ENCODE data around the gene MRPS7.
"Not testable (repeated sequence)": the region's sequence is repeated elsewhere in the genome, so short reads cannot be mapped to it uniquely, and the experiment has no call there.

The MRPS7 gene

GRCh38 chr17:75273977-75274708 is 12.5 kb downstream of the MRPS7 start:
- Mint-ChIP-seq H3K4me3 (peak overlapping the region; percentile 67), H3K27me3 (no peaks in the 10 kb centered on the region), H3K4me1 (ENCODE audit: low read depth) (peaks cover 25% of the 10 kb centered on the region), H3K27ac (peak overlapping the region; percentile 73), H3K36me3 (no peaks in the 10 kb centered on the region), H3K9me3 (ENCODE audit: low read depth) (no peaks in the 10 kb centered on the region)

- peaks cover 12% of the 10 kb centered on the region for H3K4me1 Mint-ChIP-seq (ENCODE audit: low read depth)
- no peak overlapping the region for H3K4me3 Mint-ChIP-seq
- H3K9me3 Mint-ChIP-seq (ENCODE audit: low read depth) = no peaks in the 10 kb centered on the region
- H3K27me3 Mint-ChIP-seq = no peaks in the 10 kb centered on the region
- H3K36me3 Mint-ChIP-seq = no peaks in the 10 kb centered on the region
- H3K27ac Mint-ChIP-seq = no peak overlapping the region
These were observed 16.0 kb downstream of the MRPS7 start for GRCh38 chr17:75277664-75278071.

DNA sequence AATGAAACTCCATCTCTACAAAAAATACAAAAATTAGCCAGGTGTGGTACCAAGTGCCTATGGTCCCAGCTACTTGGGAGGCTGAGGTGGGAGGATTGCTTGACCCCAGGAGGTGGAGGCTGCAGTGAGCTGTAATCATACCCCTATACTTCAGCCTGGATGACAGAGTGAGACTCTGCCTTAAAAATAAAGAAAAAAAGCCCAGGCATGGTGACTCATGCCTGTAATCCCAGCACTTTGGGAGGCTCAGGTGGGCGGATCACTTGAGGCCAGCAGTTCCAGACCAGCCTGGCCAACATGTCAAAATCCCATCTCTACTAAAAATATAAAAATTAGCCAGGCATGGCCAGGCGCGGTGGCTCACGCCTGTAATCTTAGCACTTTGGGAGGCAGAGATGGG is 18.5 kb downstream of the MRPS7 start:
- H3K9me3 Mint-ChIP-seq (ENCODE audit: low read depth); H3K27ac Mint-ChIP-seq; H3K27me3 Mint-ChIP-seq; H3K4me3 Mint-ChIP-seq; H3K36me3 Mint-ChIP-seq; H3K4me1 Mint-ChIP-seq (ENCODE audit: low read depth): not testable (repeated sequence)

GRCh38 chr17:75285123-75285522 is 23.4 kb downstream of the MRPS7 start:
- Mint-ChIP-seq H3K9me3 (ENCODE audit: low read depth) (no peaks in the 10 kb centered on the region), H3K27ac (no peak overlapping the region), H3K4me3 (no peak overlapping the region), H3K27me3 (no peaks in the 10 kb centered on the region), H3K36me3 (peaks cover 5% of the 10 kb centered on the region), H3K4me1 (ENCODE audit: low read depth) (peaks cover 14% of the 10 kb centered on the region)

GRCh38 chr17:75287221-75287620 is 25.5 kb downstream of the MRPS7 start:
- H3K4me3 Mint-ChIP-seq = peak overlapping the region; percentile 98
- H3K27ac Mint-ChIP-seq = peak overlapping the region; percentile 72
- no peaks in the 10 kb centered on the region for H3K27me3 Mint-ChIP-seq

DNA sequence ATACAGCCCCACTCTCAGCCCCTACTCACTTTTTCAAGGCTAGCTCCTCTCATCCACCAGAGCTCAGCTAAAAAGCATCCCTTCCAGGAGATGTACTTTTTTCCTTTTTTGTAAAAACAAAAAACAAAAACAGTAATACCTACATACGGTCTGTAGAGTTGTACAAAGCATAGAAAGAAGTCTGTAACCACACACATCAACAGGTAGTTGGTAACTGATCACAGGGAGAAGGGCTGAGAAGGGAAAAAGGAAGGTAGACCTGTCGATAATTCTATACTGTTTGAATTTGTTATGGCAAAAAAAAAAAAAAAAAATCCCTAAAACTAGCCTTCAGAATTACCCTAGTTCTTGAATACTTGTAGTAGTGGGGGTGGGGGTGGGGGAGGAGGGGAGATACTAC is 26.7 kb downstream of the MRPS7 start:
- Mint-ChIP-seq H3K4me3 (peak overlapping the region; percentile 98), H3K9me3 (ENCODE audit: low read depth) (no peaks in the 10 kb centered on the region), H3K27ac (peak overlapping the region; percentile 100), H3K4me1 (ENCODE audit: low read depth) (peaks cover 18% of the 10 kb centered on the region), H3K36me3 (peaks cover 5% of the 10 kb centered on the region), H3K27me3 (no peaks in the 10 kb centered on the region)

More at GRCh38 chr17:75287221-75287620, 25.5 kb downstream of the MRPS7 start:
- no peaks in the 10 kb centered on the region for H3K9me3 Mint-ChIP-seq (ENCODE audit: low read depth)
- peaks cover 5% of the 10 kb centered on the region for H3K36me3 Mint-ChIP-seq
- H3K4me1 Mint-ChIP-seq (ENCODE audit: low read depth) = peaks cover 18% of the 10 kb centered on the region

GRCh38 chr17:75288770-75289114 is 27.1 kb downstream of the MRPS7 start:
- no peaks in the 10 kb centered on the region for H3K27me3 Mint-ChIP-seq
- H3K9me3 Mint-ChIP-seq (ENCODE audit: low read depth) = no peaks in the 10 kb centered on the region
- peaks cover 5% of the 10 kb centered on the region for H3K36me3 Mint-ChIP-seq
- H3K4me1 Mint-ChIP-seq (ENCODE audit: low read depth) = peaks cover 18% of the 10 kb centered on the region
- peak overlapping the region; percentile 100 for H3K27ac Mint-ChIP-seq
- H3K4me3 Mint-ChIP-seq = peak overlapping the region; percentile 98

GRCh38 chr17:75289115-75289831 is 27.6 kb downstream of the MRPS7 start, which contains the start of gene SLC25A19:
Gene SLC25A19 (minus strand): TSS chr17:75289433. CDS start chr17:75286764, 2,669 bp downstream.
- no peaks in the 10 kb centered on the region for H3K27me3 Mint-ChIP-seq
- H3K4me1 Mint-ChIP-seq (ENCODE audit: low read depth) = peaks cover 18% of the 10 kb centered on the region
- peaks cover 5% of the 10 kb centered on the region for H3K36me3 Mint-ChIP-seq
- H3K27ac Mint-ChIP-seq = peak within 1 kb of the TSS; percentile 100
- no peaks in the 10 kb centered on the region for H3K9me3 Mint-ChIP-seq (ENCODE audit: low read depth)
- peak within 1 kb of the TSS; percentile 98 for H3K4me3 Mint-ChIP-seq

DNA sequence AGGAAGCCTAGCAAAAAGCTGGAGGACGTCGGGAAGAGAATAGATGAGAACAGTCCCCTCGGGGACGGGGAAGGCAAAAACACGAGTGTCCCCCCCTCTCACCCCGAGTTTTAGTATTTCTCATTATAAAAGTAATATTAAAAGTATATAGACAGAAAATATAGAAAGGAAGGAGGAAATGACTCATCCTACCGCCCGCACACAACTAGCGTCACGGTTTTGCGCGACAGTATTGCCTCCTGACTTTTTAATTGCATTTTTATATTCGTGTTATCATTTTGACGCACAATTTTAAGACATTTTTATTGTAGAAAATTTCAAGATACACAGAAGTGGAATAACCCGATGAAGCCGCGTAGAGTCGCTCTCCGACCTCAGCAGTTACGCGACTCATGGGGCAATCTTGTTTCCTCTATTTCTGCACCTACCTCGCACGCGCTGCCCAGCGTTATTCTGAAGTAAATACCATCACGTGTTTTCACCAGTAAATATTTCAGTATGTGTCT is 28.2 kb downstream of the MRPS7 start:
- H3K4me1 Mint-ChIP-seq (ENCODE audit: low read depth) = peaks cover 17% of the 10 kb centered on the region
- H3K27me3 Mint-ChIP-seq = no peaks in the 10 kb centered on the region
- H3K9me3 Mint-ChIP-seq (ENCODE audit: low read depth) = no peaks in the 10 kb centered on the region
- peak overlapping the region; percentile 98 for H3K4me3 Mint-ChIP-seq
- H3K36me3 Mint-ChIP-seq = peaks cover 5% of the 10 kb centered on the region
- peak overlapping the region; percentile 100 for H3K27ac Mint-ChIP-seq

DNA sequence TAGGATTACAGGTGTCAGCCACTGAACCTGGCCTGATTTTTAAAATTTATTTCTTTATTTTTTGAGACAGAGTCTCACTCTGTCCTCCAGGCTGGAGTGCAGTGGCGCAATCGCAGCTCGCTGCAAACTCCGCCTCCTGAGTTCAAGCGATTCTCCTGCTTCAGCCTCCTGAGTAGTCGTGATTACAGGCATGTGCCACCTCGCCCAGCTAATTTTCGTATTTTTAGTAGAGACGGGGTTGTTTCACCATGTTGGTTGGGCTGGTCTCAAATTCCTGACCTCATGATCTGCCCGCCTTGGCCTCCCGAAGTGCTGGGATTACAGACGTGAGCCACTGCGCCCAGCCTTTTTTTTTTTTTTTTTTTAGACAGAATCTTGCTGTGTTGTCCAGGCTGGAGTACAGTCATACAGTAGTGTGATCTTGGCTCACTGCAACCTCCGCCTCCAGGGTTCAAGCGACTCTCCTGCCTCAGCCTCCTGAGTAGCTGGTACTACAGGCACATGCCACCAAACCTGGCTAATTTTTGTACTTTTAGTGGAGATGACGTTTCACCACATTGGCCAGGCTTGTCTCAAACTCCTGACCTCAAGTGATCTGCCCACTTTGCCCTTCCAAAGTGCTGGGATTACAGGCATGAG is 31.2 kb downstream of the MRPS7 start:
- not testable (repeated sequence) for H3K27me3 Mint-ChIP-seq; H3K4me3 Mint-ChIP-seq; H3K36me3 Mint-ChIP-seq; H3K9me3 Mint-ChIP-seq (ENCODE audit: low read depth); H3K27ac Mint-ChIP-seq
- H3K4me1 Mint-ChIP-seq (ENCODE audit: low read depth) = peaks cover 20% of the 10 kb centered on the region

DNA sequence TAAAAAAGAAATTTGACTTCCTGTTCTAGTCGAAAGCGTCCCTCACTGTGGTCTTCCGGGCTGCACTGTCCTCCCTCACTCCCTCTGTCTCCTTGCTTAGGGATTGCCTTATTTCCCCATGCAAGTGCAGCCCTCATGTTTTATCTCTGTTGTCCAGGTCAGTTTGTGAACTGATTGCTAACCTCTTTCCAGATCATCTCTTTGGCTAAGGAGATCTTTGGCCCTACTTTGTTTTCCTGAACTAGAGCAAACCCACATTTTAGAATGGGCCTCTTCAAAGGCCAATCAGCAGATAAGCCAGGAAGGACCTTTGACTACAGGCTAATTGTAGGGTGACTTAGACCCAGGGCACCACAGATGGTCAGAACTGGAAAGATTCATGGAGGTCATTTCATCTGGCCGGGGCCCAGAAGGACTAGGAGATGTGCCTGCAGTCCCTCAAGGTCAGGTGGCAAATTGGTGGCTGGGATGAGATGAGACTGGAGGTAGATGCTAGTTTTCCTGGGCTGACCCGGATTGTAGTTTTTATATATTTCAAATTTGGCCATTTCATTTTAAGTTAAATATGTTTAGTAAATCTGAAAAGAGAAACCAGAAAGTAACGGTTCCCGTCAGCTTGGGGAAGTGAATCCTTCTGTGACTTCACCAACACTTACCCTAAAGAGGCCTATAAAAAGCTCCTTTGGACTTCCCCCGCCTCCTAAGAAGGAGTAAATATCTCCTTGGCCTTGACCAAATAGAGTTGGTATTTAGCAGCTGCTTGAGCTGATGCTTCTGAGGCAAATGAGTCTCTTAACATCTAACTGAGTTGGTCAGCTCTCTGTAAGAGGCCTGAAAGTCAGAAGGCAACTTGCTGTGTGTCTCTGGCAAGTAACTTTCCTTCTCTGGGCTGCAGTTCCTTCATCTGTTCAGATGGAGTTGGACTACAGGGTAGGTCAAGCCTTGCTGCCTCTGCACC is 33.8 kb downstream of the MRPS7 start:
- Mint-ChIP-seq H3K27ac (peak overlapping the region; percentile 41), H3K4me3 (peak overlapping the region; percentile 3), H3K9me3 (ENCODE audit: low read depth) (no peaks in the 10 kb centered on the region), H3K36me3 (no peaks in the 10 kb centered on the region), H3K4me1 (ENCODE audit: low read depth) (peaks cover 11% of the 10 kb centered on the region), H3K27me3 (no peaks in the 10 kb centered on the region)

DNA sequence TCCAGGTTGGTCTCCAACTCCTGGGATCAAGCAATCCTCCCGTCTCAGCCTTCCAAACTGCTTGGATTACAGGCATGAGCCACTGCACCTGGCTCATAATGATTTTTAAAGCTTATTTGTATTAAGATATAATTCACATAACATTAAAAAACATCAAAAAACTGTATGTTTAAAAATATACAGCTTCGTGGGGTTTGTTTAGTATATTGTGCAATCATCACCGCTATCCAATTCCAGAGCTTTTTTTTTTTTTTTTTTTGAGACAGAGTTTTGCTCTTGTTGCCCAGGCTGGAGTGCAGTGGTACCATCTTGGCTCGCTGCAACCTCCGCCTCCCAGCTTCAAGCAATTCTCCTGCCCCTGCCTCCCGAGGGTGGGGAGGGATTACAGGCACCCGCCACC is 38.6 kb downstream of the MRPS7 start:
- Mint-ChIP-seq H3K4me3 (no peak overlapping the region), H3K27ac (no peak overlapping the region), H3K4me1 (ENCODE audit: low read depth) (peaks cover 6% of the 10 kb centered on the region), H3K27me3 (no peaks in the 10 kb centered on the region), H3K9me3 (ENCODE audit: low read depth) (no peaks in the 10 kb centered on the region), H3K36me3 (no peaks in the 10 kb centered on the region)

DNA sequence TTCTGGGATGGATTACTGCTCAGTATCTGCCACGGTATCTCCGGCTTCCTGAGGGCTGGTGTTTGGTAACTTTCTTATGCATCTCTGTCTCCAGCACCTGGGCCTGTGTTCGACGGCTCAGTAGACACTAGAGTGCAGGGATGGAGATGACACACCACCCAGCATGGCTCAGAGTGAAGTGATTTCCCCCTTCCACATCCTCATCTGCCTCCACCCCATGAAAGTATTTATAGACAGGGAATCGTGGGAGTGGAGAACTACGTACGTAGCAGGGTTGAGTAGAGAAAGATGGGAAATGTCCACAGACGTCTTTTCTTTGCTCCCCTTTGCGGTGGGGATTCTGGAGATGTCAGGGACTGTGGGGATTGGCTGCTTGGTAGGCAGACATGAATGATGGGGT is 39.4 kb downstream of the MRPS7 start:
- no peaks in the 10 kb centered on the region for H3K9me3 Mint-ChIP-seq (ENCODE audit: low read depth)
- no peaks in the 10 kb centered on the region for H3K36me3 Mint-ChIP-seq
- H3K27ac Mint-ChIP-seq = no peak overlapping the region

GRCh38 chr17:75301502-75302206 is 40.0 kb downstream of the MRPS7 start:
- peaks cover 3% of the 10 kb centered on the region for H3K4me1 Mint-ChIP-seq (ENCODE audit: low read depth)
- no peaks in the 10 kb centered on the region for H3K9me3 Mint-ChIP-seq (ENCODE audit: low read depth)
- no peaks in the 10 kb centered on the region for H3K27me3 Mint-ChIP-seq
- no peak overlapping the region for H3K27ac Mint-ChIP-seq
- H3K4me3 Mint-ChIP-seq = no peak overlapping the region
- no peaks in the 10 kb centered on the region for H3K36me3 Mint-ChIP-seq

More for the DNA sequence above, 39.4 kb downstream of the MRPS7 start:
- H3K4me3 Mint-ChIP-seq = no peak overlapping the region
- H3K4me1 Mint-ChIP-seq (ENCODE audit: low read depth) = peaks cover 3% of the 10 kb centered on the region
- H3K27me3 Mint-ChIP-seq = no peaks in the 10 kb centered on the region
